ENCODE data around the gene FHL2. TPM values are rescaled to one million over a fixed set of nuclear protein-coding genes. Genes with fewer than 3 reads are reported as not detected.
A peak's percentile ranks its signal among the peaks of the same experiment; 100 is the strongest.

FHL2 gene
- total RNA-seq, 1 donor from 2014 or later = 5.5 TPM

GRCh38 chr2:105405291-105405690 lies 6.4 kb upstream of the FHL2 start:
- no peak for DNase-seq
- H3K27ac ChIP-seq = no peak overlapping the region

GRCh38 chr2:105404736-105405135 lies 5.9 kb upstream of the FHL2 start:
- TF ChIP-seq, protein P1, sequence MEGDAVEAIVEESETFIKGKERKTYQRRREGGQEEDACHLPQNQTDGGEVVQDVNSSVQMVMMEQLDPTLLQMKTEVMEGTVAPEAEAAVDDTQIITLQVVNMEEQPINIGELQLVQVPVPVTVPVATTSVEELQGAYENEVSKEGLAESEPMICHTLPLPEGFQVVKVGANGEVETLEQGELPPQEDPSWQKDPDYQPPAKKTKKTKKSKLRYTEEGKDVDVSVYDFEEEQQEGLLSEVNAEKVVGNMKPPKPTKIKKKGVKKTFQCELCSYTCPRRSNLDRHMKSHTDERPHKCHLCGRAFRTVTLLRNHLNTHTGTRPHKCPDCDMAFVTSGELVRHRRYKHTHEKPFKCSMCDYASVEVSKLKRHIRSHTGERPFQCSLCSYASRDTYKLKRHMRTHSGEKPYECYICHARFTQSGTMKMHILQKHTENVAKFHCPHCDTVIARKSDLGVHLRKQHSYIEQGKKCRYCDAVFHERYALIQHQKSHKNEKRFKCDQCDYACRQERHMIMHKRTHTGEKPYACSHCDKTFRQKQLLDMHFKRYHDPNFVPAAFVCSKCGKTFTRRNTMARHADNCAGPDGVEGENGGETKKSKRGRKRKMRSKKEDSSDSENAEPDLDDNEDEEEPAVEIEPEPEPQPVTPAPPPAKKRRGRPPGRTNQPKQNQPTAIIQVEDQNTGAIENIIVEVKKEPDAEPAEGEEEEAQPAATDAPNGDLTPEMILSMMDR (IDR thresholded peaks at IDR 0.05) = no peak
- Histone ChIP-seq H3K4me3 (no peak overlapping the region), H3K4me1 (no peaks in the 10 kb centered on the region), H3K9me3 (no peaks in the 10 kb centered on the region), H3K36me3 (no peaks in the 10 kb centered on the region), H3K27me3 (ENCODE audit: low read depth) (peaks cover 1% of the 10 kb centered on the region), H3K27ac (no peak overlapping the region)
- DNase-seq = no peak
- intact Hi-C loops (cut with DNase I) = no loop called here
- no peak for ATAC-seq

More at GRCh38 chr2:105405291-105405690, 6.4 kb upstream of the FHL2 start:
- H3K27me3 ChIP-seq (ENCODE audit: low read depth) = no peaks in the 10 kb centered on the region
- H3K9me3 ChIP-seq = no peaks in the 10 kb centered on the region
- H3K36me3 ChIP-seq = no peaks in the 10 kb centered on the region
- TF ChIP-seq, protein P1 (IDR thresholded peaks at IDR 0.05) = no peak
- no peak for ATAC-seq
- H3K4me3 ChIP-seq = no peak overlapping the region
- no peaks in the 10 kb centered on the region for H3K4me1 ChIP-seq
- intact Hi-C loops (cut with DNase I) = no loop called here

GRCh38 chr2:105403783-105404698 lies 5.2 kb upstream of the FHL2 start:
- peaks cover 4% of the 10 kb centered on the region for H3K4me1 ChIP-seq
- peaks cover 8% of the 10 kb centered on the region for H3K27me3 ChIP-seq (ENCODE audit: low read depth)
- no peaks in the 10 kb centered on the region for H3K9me3 ChIP-seq
- DNase-seq (no peak), ATAC-seq (peak in 1 of 2 donors; percentile 46)
- no peak overlapping the region for H3K27ac ChIP-seq
- no peaks in the 10 kb centered on the region for H3K36me3 ChIP-seq
- H3K4me3 ChIP-seq = no peak overlapping the region
- TF ChIP-seq, protein P1 (IDR thresholded peaks at IDR 0.05) = no peak
- intact Hi-C loops (cut with DNase I) = no loop called here

GRCh38 chr2:105403241-105403782 lies 4.5 kb upstream of the FHL2 start:
- no peak overlapping the region for H3K27ac ChIP-seq
- H3K36me3 ChIP-seq = no peaks in the 10 kb centered on the region
- intact Hi-C loops (cut with DNase I) = no loop called here
- TF ChIP-seq, protein P1 (IDR thresholded peaks at IDR 0.05) = no peak
- ATAC-seq = no peak
- H3K9me3 ChIP-seq = no peaks in the 10 kb centered on the region
- H3K4me3 ChIP-seq = no peak overlapping the region
- peaks cover 4% of the 10 kb centered on the region for H3K4me1 ChIP-seq
- H3K27me3 ChIP-seq (ENCODE audit: low read depth) = peaks cover 15% of the 10 kb centered on the region
- no peak for DNase-seq

GRCh38 chr2:105402809-105403208 lies 4.0 kb upstream of the FHL2 start:
- no peak for DNase-seq
- intact Hi-C loops (cut with DNase I) = no loop called here
- Histone ChIP-seq H3K36me3 (no peaks in the 10 kb centered on the region), H3K4me1 (peaks cover 4% of the 10 kb centered on the region), H3K4me3 (no peak overlapping the region), H3K27me3 (ENCODE audit: low read depth) (peaks cover 20% of the 10 kb centered on the region), H3K27ac (no peak overlapping the region), H3K9me3 (no peaks in the 10 kb centered on the region)
- ATAC-seq = no peak
- TF ChIP-seq, protein P1 (IDR thresholded peaks at IDR 0.05) = no peak

All from lower lobe of right lung (tissue), 2 donors.